ENCODE results near the gene POLA1.

Gene POLA1

GRCh38 chrX:24676403-24677024, 17.2 kb upstream of the POLA1 start:
- no peak overlapping the region for H3K4me3 ChIP-seq (ENCODE audit: low read length)
- DNase-seq (ENCODE audit: low read depth, low spot score), result no peak

GRCh38 chrX:24682739-24683432, 10.8 kb upstream of the POLA1 start:
- DNase-seq (ENCODE audit: low read depth, low spot score), result no peak
- no peak overlapping the region for H3K4me3 ChIP-seq (ENCODE audit: low read length)

DNA sequence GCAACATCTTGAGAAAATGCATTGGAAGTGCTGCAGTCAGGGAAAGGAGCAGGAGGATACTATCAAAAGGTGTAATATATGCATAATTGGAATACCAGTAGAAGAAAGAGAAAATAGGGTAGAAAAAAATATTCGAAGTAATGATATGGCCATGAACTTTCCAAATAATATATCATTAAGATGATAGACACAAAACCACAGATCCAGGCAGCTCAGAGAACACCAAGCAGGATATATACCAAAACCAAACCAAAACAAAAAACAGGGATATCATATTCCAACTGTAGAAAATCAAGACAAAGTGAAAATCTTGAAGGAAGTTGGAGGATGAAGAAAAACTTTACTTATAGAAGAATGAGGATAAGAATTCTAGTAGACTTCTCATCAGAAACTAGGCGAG, 9.7 kb upstream of the POLA1 start:
- DNase-seq (ENCODE audit: low read depth, low spot score), result no peak

DNA sequence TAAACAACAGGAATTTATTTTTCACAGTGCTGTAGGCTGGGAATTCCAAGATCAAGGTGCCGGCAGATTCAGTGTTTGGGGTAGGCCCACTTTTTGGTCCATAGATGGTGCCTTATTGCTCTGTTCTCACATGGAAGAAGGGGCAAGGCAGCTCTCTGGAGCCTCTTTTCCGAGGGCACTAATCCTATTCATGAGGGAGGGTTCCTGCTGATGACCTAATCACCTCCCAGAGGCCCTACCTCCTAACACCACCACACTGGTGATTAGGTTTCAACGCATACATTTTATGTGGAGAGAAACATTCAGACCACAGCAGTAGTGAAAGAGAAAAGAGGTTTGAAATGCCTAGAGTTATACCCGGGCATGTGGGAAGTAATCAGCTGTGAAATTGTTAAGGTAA, 1.4 kb upstream of the POLA1 start:
- no peak overlapping the region for H3K4me3 ChIP-seq (ENCODE audit: low read length)
- no peak for DNase-seq (ENCODE audit: low read depth, low spot score)

More for the DNA sequence above, 9.7 kb upstream of the POLA1 start:
- H3K4me3 ChIP-seq (ENCODE audit: low read length), result no peak overlapping the region

DNA sequence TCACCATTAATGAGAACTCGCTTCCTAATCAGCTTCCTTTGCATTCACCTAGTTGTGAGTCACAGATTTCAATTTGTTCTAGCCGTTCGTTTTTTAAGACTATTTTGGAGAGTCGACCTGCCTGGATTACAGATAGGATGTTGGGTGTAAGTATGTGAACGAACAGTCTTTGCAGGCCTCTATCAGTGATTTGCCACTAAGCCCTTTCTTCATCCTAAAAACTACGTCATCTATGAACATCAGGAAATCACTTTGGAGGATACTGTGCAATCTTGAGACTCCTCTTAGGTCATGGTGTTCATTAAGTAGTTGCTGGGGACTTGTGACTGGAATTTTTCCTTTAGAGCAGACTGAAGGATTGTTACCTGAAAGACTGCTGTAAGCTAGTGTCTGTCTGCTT, 1.1 kb downstream of the POLA1 start:
- peak overlapping the region; percentile 72 for H3K4me3 ChIP-seq (ENCODE audit: low read length)
- no peak for DNase-seq (ENCODE audit: low read depth, low spot score)

GRCh38 chrX:24696294-24696693, 2.6 kb downstream of the POLA1 start:
- H3K4me3 ChIP-seq (ENCODE audit: low read length), result no peak overlapping the region

GRCh38 chrX:24702362-24703184, 8.9 kb downstream of the POLA1 start:
- no peak overlapping the region for H3K4me3 ChIP-seq (ENCODE audit: low read length)
- no peak for DNase-seq (ENCODE audit: low read depth, low spot score)

More at GRCh38 chrX:24696294-24696693, 2.6 kb downstream of the POLA1 start:
- no peak for DNase-seq (ENCODE audit: low read depth, low spot score)

DNA sequence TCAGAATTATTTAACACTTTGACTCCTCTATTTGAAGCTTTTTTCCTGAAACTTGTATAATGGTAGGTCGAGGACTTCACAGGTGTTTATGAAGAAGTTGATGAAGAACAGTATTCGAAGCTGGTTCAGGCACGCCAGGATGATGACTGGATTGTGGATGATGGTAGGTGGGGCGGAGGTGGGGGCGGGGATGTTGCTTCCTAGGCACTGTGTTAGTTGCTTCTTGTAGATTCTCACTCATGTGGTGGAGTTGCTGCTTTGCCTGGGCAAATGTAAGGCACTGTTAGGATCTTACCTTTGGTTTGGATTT, 9.4 kb downstream of the POLA1 start:
- no peak overlapping the region for H3K4me3 ChIP-seq (ENCODE audit: low read length)
- DNase-seq (ENCODE audit: low read depth, low spot score), result no peak

GRCh38 chrX:24718771-24719170, 25.1 kb downstream of the POLA1 start:
- DNase-seq (ENCODE audit: low read depth, low spot score), result no peak
- H3K4me3 ChIP-seq (ENCODE audit: low read length), result no peak overlapping the region

GRCh38 chrX:24720036-24720435, 26.3 kb downstream of the POLA1 start:
- no peak overlapping the region for H3K4me3 ChIP-seq (ENCODE audit: low read length)
- DNase-seq (ENCODE audit: low read depth, low spot score), result no peak

DNA sequence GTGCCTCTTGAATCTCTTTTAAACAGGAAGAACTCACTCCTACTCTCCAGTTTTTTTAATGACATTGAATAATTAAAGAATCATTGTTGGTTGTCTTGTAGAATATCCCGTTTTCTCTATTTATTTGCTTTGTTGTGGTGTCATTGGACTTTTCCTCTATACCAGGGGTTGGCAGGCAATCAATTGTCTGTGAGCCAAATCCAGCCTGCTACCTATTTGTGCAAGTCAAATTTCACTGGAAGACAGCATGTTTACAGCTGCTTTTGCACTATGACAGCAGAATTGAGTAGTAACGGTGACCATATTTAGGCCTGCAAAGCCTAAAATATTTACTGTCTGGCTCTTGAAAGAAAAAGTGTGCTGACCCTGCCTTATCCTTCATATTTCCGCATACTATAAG, 34.8 kb downstream of the POLA1 start:
- H3K4me3 ChIP-seq (ENCODE audit: low read length), result no peak overlapping the region

DNA sequence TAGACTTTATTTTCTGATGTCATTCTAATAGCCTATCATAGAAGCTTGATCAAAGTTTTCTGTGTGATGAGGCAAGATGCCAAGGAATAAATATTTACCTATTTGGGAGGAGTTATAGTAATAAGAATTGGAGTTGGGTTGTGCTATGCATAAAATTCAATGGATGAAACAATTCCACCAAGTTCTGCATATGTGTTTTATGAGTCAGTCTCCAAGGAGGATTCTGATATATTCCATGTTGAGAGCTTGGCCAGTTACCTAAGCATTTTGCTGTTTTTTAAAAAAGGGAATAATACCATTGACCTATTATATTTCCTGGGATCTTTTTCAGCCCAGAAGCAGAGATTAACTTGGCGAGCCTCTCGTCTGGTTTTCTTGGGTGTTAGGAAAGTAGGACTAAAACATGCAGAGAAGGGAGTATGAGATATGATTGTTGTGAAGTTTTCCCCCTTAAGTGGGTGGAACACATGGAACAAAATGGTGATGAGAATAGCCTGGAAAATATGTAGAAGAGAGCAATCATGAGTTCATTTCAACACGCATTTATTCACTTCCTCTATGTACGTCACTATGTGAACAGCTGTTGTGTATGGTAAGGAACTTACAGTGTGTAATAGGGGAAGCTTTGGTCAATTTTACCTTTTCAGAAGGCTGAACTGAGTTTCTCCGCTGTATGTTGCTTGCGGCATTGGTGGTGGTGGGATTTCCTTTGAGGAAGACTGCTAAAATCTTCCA, 39.2 kb downstream of the POLA1 start:
- DNase-seq (ENCODE audit: low read depth, low spot score), result no peak

More for the DNA sequence above, 34.8 kb downstream of the POLA1 start:
- DNase-seq (ENCODE audit: low read depth, low spot score), result no peak

DNA sequence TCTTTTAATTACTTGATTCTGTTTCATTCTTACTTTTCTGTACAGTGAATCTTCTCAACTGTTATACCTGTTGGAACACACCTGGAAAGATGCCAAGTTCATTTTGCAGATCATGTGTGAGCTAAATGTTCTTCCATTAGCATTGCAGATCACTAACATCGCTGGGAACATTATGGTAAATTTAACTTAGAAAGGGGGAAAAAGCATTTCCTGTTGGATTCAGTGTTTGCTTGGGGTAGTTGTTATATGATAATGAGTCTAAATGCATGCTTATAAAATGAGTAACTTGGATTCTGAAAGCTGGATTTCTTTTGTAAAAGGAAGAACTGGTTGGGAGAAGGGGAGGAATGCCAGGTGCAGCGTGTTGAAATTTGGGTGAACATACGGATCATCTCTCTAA, 47.6 kb downstream of the POLA1 start:
- DNase-seq (ENCODE audit: low read depth, low spot score), result no peak
- no peak overlapping the region for H3K4me3 ChIP-seq (ENCODE audit: low read length)

More for the DNA sequence above, 39.2 kb downstream of the POLA1 start:
- no peak overlapping the region for H3K4me3 ChIP-seq (ENCODE audit: low read length)

- no peak overlapping the region for H3K4me3 ChIP-seq (ENCODE audit: low read length)
- DNase-seq (ENCODE audit: low read depth, low spot score), result no peak
Observed at GRCh38 chrX:24748196-24748595, 54.5 kb downstream of the POLA1 start.

GRCh38 chrX:24759786-24760185, 66.1 kb downstream of the POLA1 start:
- no peak for DNase-seq (ENCODE audit: low read depth, low spot score)

GRCh38 chrX:24760363-24761000, 66.8 kb downstream of the POLA1 start:
- DNase-seq (ENCODE audit: low read depth, low spot score), result peak; percentile 28
- no peak overlapping the region for H3K4me3 ChIP-seq (ENCODE audit: low read length)

More at GRCh38 chrX:24759786-24760185, 66.1 kb downstream of the POLA1 start:
- H3K4me3 ChIP-seq (ENCODE audit: low read length), result no peak overlapping the region

- H3K4me3 ChIP-seq (ENCODE audit: low read length), result no peak overlapping the region
- DNase-seq (ENCODE audit: low read depth, low spot score), result no peak
Observed at GRCh38 chrX:24761306-24761705, 67.6 kb downstream of the POLA1 start.

GRCh38 chrX:24763989-24764388, 70.3 kb downstream of the POLA1 start:
- DNase-seq (ENCODE audit: low read depth, low spot score), result no peak
- no peak overlapping the region for H3K4me3 ChIP-seq (ENCODE audit: low read length)

DNA sequence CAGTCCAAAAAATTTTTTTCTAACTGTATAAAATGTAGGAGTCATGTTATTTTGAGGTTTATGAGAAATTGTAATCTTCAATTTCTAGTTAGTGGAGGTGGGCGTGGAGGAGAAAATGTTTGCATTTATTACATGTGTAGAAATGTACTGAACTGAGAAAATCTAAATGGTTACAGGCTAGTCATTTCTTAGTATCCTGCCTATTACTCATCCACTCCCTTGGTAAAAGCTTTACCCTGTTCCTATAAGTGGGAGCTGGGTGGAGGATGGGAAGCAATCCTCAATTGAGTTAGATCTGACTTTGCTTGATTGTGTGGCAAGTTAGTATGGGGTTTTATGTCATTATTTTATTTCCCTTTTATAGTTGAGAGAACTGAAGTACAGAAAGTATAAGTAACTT, 73.8 kb downstream of the POLA1 start:
- H3K4me3 ChIP-seq (ENCODE audit: low read length), result no peak overlapping the region
- no peak for DNase-seq (ENCODE audit: low read depth, low spot score)

Data from Jurkat, Clone E6-1 (cell line).